OCI-LY7 (cell line): Measurements from ENCODE around the gene KIR3DL3. TPM values are rescaled to one million over a fixed set of nuclear protein-coding genes. Genes with fewer than 3 reads are reported as not detected.
"Not testable (repeated sequence)": the region's sequence is repeated elsewhere in the genome, so short reads cannot be mapped to it uniquely, and the experiment has no call there.

ENCODE experiments used
- BruUV-seq: library from RNA; stranded (reverse); fragments of 400-500 nt; replicated peaks from 2 replicates; lab custom pipeline; 2021; lab: Mats Ljungman, UMichigan
- CTCF ChIA-PET: fragments of 300-600 bp; sonication (Branson Sonifier 250); formaldehyde crosslinking; loops from one replicate; lab custom pipeline; 2022; ENCODE audit warnings: antibody characterized with exemption; ENCODE audit not compliant: unreplicated experiment; lab: Charles Lee
- POLR2A ChIA-PET: fragments of 300-600 bp; sonication (Branson Sonifier 250); formaldehyde crosslinking; loops from one replicate; lab custom pipeline; 2022; ENCODE audit warnings: antibody characterized with exemption; lab: Charles Lee
- DNase-seq: peaks from one replicate; pipeline ENCODE4 v3.0.0-alpha.2; 2015; ENCODE audit warnings: low spot score
- H2AFZ ChIP-seq: fragments of 200-600 bp; sonication (generic), shearing (Covaris generic); 2 replicates; pipeline ENCODE4 v1.6.1; 2014; ENCODE audit warnings: mild to moderate bottlenecking, antibody characterized with exemption, low read length, moderate library complexity
- H3K27ac ChIP-seq: fragments of 200-600 bp; sonication (generic); 2 replicates; pipeline ENCODE4 v1.5.1; 2014; ENCODE audit warnings: mixed run types, low read depth, mild to moderate bottlenecking, moderate library complexity, low read length, inconsistent platforms; ENCODE audit not compliant: poor library complexity, severe bottlenecking
- H3K36me3 ChIP-seq: fragments of 200-600 bp; sonication (generic); 2 replicates; pipeline ENCODE4 v1.6.1; 2014; ENCODE audit warnings: mild to moderate bottlenecking, antibody characterized with exemption, low read length, moderate library complexity, mixed read lengths; ENCODE audit not compliant: insufficient read depth
- H3K4me1 ChIP-seq: fragments of 200-600 bp; sonication (generic); 2 replicates; pipeline ENCODE4 v1.5.1; 2014; ENCODE audit warnings: mild to moderate bottlenecking, low read length; ENCODE audit not compliant: insufficient read depth, poor library complexity, severe bottlenecking
- H3K4me2 ChIP-seq: fragments of 200-600 bp; sonication (generic); 2 replicates; pipeline ENCODE4 v1.6.1; 2014; ENCODE audit warnings: mild to moderate bottlenecking, low read length
- H3K4me3 ChIP-seq: fragments of 200-600 bp; sonication (generic); 2 replicates; pipeline ENCODE4 v1.5.1; 2014; ENCODE audit warnings: mild to moderate bottlenecking, low read depth, low read length; ENCODE audit not compliant: poor library complexity, severe bottlenecking
- H3K79me2 ChIP-seq: fragments of 200-600 bp; sonication (generic); 2 replicates; pipeline ENCODE4 v1.6.1; 2016; ENCODE audit warnings: low read depth, mild to moderate bottlenecking, low read length, moderate library complexity, mixed read lengths; ENCODE audit not compliant: insufficient read depth
- H3K9me2 ChIP-seq: fragments of 200-600 bp; sonication (generic); 2 replicates; pipeline ENCODE4 v1.6.1; 2016; ENCODE audit warnings: mild to moderate bottlenecking, low read length, mixed read lengths; ENCODE audit not compliant: insufficient read depth
- H3K9me3 ChIP-seq: fragments of 200-600 bp; sonication (generic); 2 replicates; pipeline ENCODE4 v1.6.1; 2014; ENCODE audit warnings: mild to moderate bottlenecking, mixed run types, low read length, mixed read lengths
- H4K20me1 ChIP-seq: fragments of 200-600 bp; sonication (generic); 2 replicates; pipeline ENCODE4 v1.6.1; 2014; ENCODE audit warnings: mild to moderate bottlenecking, antibody characterized with exemption, low read length, moderate library complexity, mixed read lengths; ENCODE audit not compliant: insufficient read depth
- intact Hi-C: fragments of 100-400 bp; cut with micrococcal nuclease; formaldehyde crosslinking; loops from one replicate; pipeline ENCODE4 v1.10.0; 2022; ENCODE audit not compliant: unreplicated experiment
- small RNA-seq: library from RNA; depleted of rRNA; stranded (forward); fragments of <200 nt; gene quantifications from one replicate; pipeline ENCODE3, GENCODE V24; 2014
- total RNA-seq, 2 experiments: library from RNA; depleted of rRNA in 1 of 2; stranded (reverse); fragments of >200 nt in 1 of 2; shearing (Covaris generic) in 1 of 2; gene quantifications; 2 replicates each; pipeline ENCODE4 v1.2.3, GENCODE V29; 2014 to 2022

The KIR3DL3 gene
- total RNA-seq, 2 experiments from 2014 or later, result not detected

- H3K4me2 ChIP-seq, H3K4me1 ChIP-seq, intact Hi-C loops, H2AFZ ChIP-seq, CTCF ChIA-PET, H3K9me2 ChIP-seq, BruUV-seq, H3K79me2 ChIP-seq, H3K27ac ChIP-seq, POLR2A ChIA-PET, DNase-seq, H3K36me3 ChIP-seq, H3K9me3 ChIP-seq, H4K20me1 ChIP-seq, H3K4me3 ChIP-seq: not testable (repeated sequence)
These were observed 54.7 kb downstream of the KIR3DL3 start for GRCh38 chr19:54778896-54779295.

GRCh38 chr19:54782916-54783315 lies 58.7 kb downstream of the KIR3DL3 start:
- DNase-seq, BruUV-seq, CTCF ChIA-PET: not testable (repeated sequence)

More at GRCh38 chr19:54782916-54783315, 58.7 kb downstream of the KIR3DL3 start:
- H3K4me2 ChIP-seq, H2AFZ ChIP-seq, H3K36me3 ChIP-seq, H3K79me2 ChIP-seq, H3K9me2 ChIP-seq, POLR2A ChIA-PET, H3K9me3 ChIP-seq, H4K20me1 ChIP-seq, intact Hi-C loops, H3K4me3 ChIP-seq, H3K27ac ChIP-seq, H3K4me1 ChIP-seq: not testable (repeated sequence)

Small RNA genes within 50 kb of the gene (small RNA-seq; reads per million reads assigned to genes)
- not detected for gene AC245128.2
- gene KIR3DP1, result not detected

Other genes with a start within 250 kb of the KIR3DL3 start
- not detected in 2 replicates for gene LAIR2, start 221.6 kb upstream of the KIR3DL3 start, total RNA-seq (2014; rRNA removed; shearing (Covaris generic))
- not detected in 2 replicates for gene LAIR2, start 221.6 kb upstream of the KIR3DL3 start, total RNA-seq (2022)
- 0.38 and 0.44 TPM in 2 replicates for gene LILRA2, start 150.7 kb upstream of the KIR3DL3 start, total RNA-seq (2014; rRNA removed; shearing (Covaris generic))
- 5.0 and 5.5 TPM in 2 replicates for gene LILRA2, start 150.7 kb upstream of the KIR3DL3 start, total RNA-seq (2022)
- not detected in 2 replicates for gene LILRA1, start 130.8 kb upstream of the KIR3DL3 start, total RNA-seq (2014; rRNA removed; shearing (Covaris generic))
- gene LILRA1, start 130.8 kb upstream of the KIR3DL3 start, total RNA-seq (2022), result not detected in 2 replicates
- gene LILRB1, start 94.0 kb upstream of the KIR3DL3 start, total RNA-seq (2014; rRNA removed; shearing (Covaris generic)), result not detected in 2 replicates
- gene LILRB1, start 94.0 kb upstream of the KIR3DL3 start, total RNA-seq (2022), result 4.5 and 5.8 TPM in 2 replicates
- 0.82 and 1.4 TPM in 2 replicates for gene LILRB4, start 61.5 kb upstream of the KIR3DL3 start, total RNA-seq (2014; rRNA removed; shearing (Covaris generic))
- 3.0 and 6.2 TPM in 2 replicates for gene LILRB4, start 61.5 kb upstream of the KIR3DL3 start, total RNA-seq (2022)
- gene KIR2DL3, start 14.1 kb downstream of the KIR3DL3 start, total RNA-seq (2014; rRNA removed; shearing (Covaris generic)), result not detected in 2 replicates
- gene KIR2DL3, start 14.1 kb downstream of the KIR3DL3 start, total RNA-seq (2022), result not detected in 2 replicates
- gene KIR2DL1, start 45.4 kb downstream of the KIR3DL3 start, total RNA-seq (2014; rRNA removed; shearing (Covaris generic)), result not detected in 2 replicates
- not detected in 2 replicates for gene KIR2DL1, start 45.4 kb downstream of the KIR3DL3 start, total RNA-seq (2022)
- not detected in 2 replicates for gene KIR2DL4, start 79.2 kb downstream of the KIR3DL3 start, total RNA-seq (2014; rRNA removed; shearing (Covaris generic))
- gene KIR2DL4, start 79.2 kb downstream of the KIR3DL3 start, total RNA-seq (2022), result not detected in 2 replicates
- not detected in 2 replicates for gene KIR3DL1, start 92.0 kb downstream of the KIR3DL3 start, total RNA-seq (2014; rRNA removed; shearing (Covaris generic))
- not detected in 2 replicates for gene KIR3DL1, start 92.0 kb downstream of the KIR3DL3 start, total RNA-seq (2022)
- not detected in 2 replicates for gene KIR2DS4, start 108.2 kb downstream of the KIR3DL3 start, total RNA-seq (2014; rRNA removed; shearing (Covaris generic))
- gene KIR2DS4, start 108.2 kb downstream of the KIR3DL3 start, total RNA-seq (2022), result not detected in 2 replicates
- gene KIR3DL2, start 126.0 kb downstream of the KIR3DL3 start, total RNA-seq (2014; rRNA removed; shearing (Covaris generic)), result not detected in 2 replicates
- gene KIR3DL2, start 126.0 kb downstream of the KIR3DL3 start, total RNA-seq (2022), result not detected in 2 replicates
- gene FCAR, start 149.8 kb downstream of the KIR3DL3 start, total RNA-seq (2014; rRNA removed; shearing (Covaris generic)), result not detected in 2 replicates
- gene FCAR, start 149.8 kb downstream of the KIR3DL3 start, total RNA-seq (2022), result not detected in 2 replicates
- gene NCR1, start 181.7 kb downstream of the KIR3DL3 start, total RNA-seq (2014; rRNA removed; shearing (Covaris generic)), result not detected in 2 replicates
- not detected in 2 replicates for gene NCR1, start 181.7 kb downstream of the KIR3DL3 start, total RNA-seq (2022)
- 0.41 and 0.69 TPM in 2 replicates for gene NLRP7, start 223.1 kb downstream of the KIR3DL3 start, total RNA-seq (2014; rRNA removed; shearing (Covaris generic))
- 5.6 and 8.8 TPM in 2 replicates for gene NLRP7, start 223.1 kb downstream of the KIR3DL3 start, total RNA-seq (2022)
- not detected in 2 replicates for gene NLRP2, start 241.9 kb downstream of the KIR3DL3 start, total RNA-seq (2014; rRNA removed; shearing (Covaris generic))
- not detected in 2 replicates for gene NLRP2, start 241.9 kb downstream of the KIR3DL3 start, total RNA-seq (2022)